H1 (cell line): ENCODE measurements around the gene FBXO39. TPM values are rescaled to one million over a fixed set of nuclear protein-coding genes. Genes with fewer than 3 reads are reported as not detected.

Experiments used
- ATF2 ChIP-seq: IDR thresholded peaks from 2 replicates; pipeline ENCODE4 v1.6.1; 2012; ENCODE audit warnings: low read length, inconsistent platforms
- BCL11A ChIP-seq, 2 experiments: IDR thresholded peaks; one replicate each; pipeline ENCODE4 v1.6.1; 2011; ENCODE audit warnings: low read depth in 2 of 2, low read length in 2 of 2, mild to moderate bottlenecking in 2 of 2
- CHD1 ChIP-seq: IDR thresholded peaks from 2 replicates; pipeline ENCODE4 v1.6.1; 2012; ENCODE audit warnings: low read depth, low read length, improper control_type of control experiment
- HDAC6 ChIP-seq: IDR thresholded peaks from one replicate; pipeline ENCODE4 v1.7.1; 2012; ENCODE audit warnings: low read depth, mild to moderate bottlenecking, inconsistent platforms, low read length, moderate library complexity
- KDM5A ChIP-seq: fragments of 200-600 bp; IDR thresholded peaks from 2 replicates; pipeline ENCODE4 v1.7.1; 2012; ENCODE audit warnings: mild to moderate bottlenecking, low read length, inconsistent platforms, mixed read lengths
- RAD21 ChIP-seq, 2 experiments: IDR thresholded peaks in 1 of 2; conservative IDR thresholded peaks in 1 of 2; 2 replicates each; pipeline ENCODE4 v1.6.1; 2011; ENCODE audit warnings: low read depth in 2 of 2, low read length in 2 of 2, improper control_type of control experiment in 1 of 2, inconsistent platforms in 1 of 2, mild to moderate bottlenecking in 1 of 2, moderate library complexity in 1 of 2
- RFX5 ChIP-seq: IDR thresholded peaks from 2 replicates; pipeline ENCODE4 v1.6.1; 2011; ENCODE audit warnings: low read depth, low read length, improper control_type of control experiment, borderline replicate concordance
- polyA plus RNA-seq, 7 experiments: library from polyadenylated mRNA; depleted of rRNA in 3 of 7; stranded (reverse) in 5 of 7; unstranded in 2 of 7; fragments of >200 nt in 5 of 7; fragments of 200-250 nt in 2 of 7; gene quantifications; 1 replicate in 5 of 7; 2 replicates in 1 of 7; 4 replicates in 1 of 7; pipeline versions ENCODE4 v1.2.1 to v1.2.3, GENCODE V29; 2011 to 2013; ENCODE audit warnings: missing spikeins in 2 of 7, mixed read lengths in 2 of 7
- small RNA-seq: library from polyadenylated mRNA; stranded (forward); fragments of <200 nt; extraction: miRNeasy Mini kit (QIAGEN cat#:217004); gene quantifications from one replicate; pipeline ENCODE3, GENCODE V24; 2013; ENCODE audit not compliant: insufficient read depth
- total RNA-seq: library from RNA; stranded (reverse); fragmentation: NEBNext Ultra II Directional; extraction: Animal tissue kit (Norgen Biotek cat#: 25700); gene quantifications from 2 replicates; pipeline ENCODE4 v1.2.1, GENCODE V29; 2021

FBXO39 gene
- total and polyA plus RNA-seq, 2 of the 8 experiments (the other 6 are each of a cell fraction or from before 2014, with no cell fraction given), result 0.12 to 0.22 TPM

DNA sequence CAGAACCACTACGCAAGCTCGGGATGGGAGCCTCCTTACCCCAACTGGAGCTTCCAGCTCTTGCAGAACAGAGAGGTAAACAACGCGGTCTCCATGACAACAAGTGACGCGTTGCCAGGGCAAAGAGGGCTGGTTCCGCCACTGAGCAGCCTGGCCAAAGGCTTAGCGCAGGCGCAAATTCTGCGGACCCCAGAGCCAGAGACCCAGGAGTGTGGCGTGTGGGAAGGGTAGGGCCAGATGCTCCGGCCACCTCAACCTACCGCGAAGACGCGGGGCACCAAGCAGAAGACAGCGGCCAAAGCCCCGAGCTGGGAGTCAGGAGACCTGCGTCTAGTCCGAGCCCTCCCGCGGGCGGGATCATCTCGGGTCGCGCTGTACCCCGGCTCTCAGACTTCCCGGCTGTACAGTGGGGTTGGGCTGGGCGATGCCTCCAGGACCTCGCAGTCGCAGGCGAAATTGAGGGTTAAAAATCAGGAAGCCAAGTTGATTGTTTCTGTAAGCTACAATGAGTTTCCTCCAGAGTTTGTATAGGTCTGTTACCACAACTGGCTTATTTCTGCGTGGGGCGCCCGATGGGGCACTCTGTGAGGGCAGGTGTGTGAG, 55.7 kb downstream of the FBXO39 start, which contains the start of gene TEKT1 (continued):
- no peak for TF ChIP-seq ATF2
- TF ChIP-seq RFX5, result peak; percentile 94
- TF ChIP-seq HDAC6, result no peak
- no peak for TF ChIP-seq KDM5A
- TF ChIP-seq CHD1, result no peak
- no peak for TF ChIP-seq BCL11A (IDR thresholded peaks at IDR 0.05; ENCODE audit: low read depth in 2 of 2, low read length in 2 of 2)
- no peak for TF ChIP-seq RAD21 (IDR thresholded peaks at IDR 0.05 in 1 of 2, conservative IDR thresholded peaks at IDR 0.05 in 1 of 2; ENCODE audit: low read depth in 2 of 2, low read length in 2 of 2)
- TF ChIP-seq, all 59 proteins: peak for 6

Small RNA genes within 50 kb of the gene (small RNA-seq; reads per million reads assigned to genes)
- not detected for gene AC004706.2

Other genes with a start within 250 kb of the FBXO39 start
- gene PITPNM3, start 219.7 kb upstream of the FBXO39 start, total RNA-seq, result 1.7 and 2.1 TPM in 2 replicates
- gene PITPNM3, start 219.7 kb upstream of the FBXO39 start, polyA plus RNA-seq (2011; rRNA removed), result 3.1 and 4.8 TPM in 2 replicates
- gene KIAA0753, start 135.5 kb upstream of the FBXO39 start, total RNA-seq, result 27.1 and 29.2 TPM in 2 replicates
- 4.2 and 5.0 TPM in 2 replicates for gene KIAA0753, start 135.5 kb upstream of the FBXO39 start, polyA plus RNA-seq (2011; rRNA removed)
- gene TXNDC17, start 135.2 kb upstream of the FBXO39 start, total RNA-seq, result 182 and 192 TPM in 2 replicates
- gene TXNDC17, start 135.2 kb upstream of the FBXO39 start, polyA plus RNA-seq (2011; rRNA removed), result 410 TPM in 2 replicates
- gene MED31, start 124.6 kb upstream of the FBXO39 start, total RNA-seq, result 11.0 and 12.3 TPM in 2 replicates
- gene MED31, start 124.6 kb upstream of the FBXO39 start, polyA plus RNA-seq (2011; rRNA removed), result 2.4 and 4.6 TPM in 2 replicates
- gene C17orf100, start 124.5 kb upstream of the FBXO39 start, total RNA-seq, result 1.6 and 2.8 TPM in 2 replicates
- gene C17orf100, start 124.5 kb upstream of the FBXO39 start, polyA plus RNA-seq (2011; rRNA removed), result 2.1 and 2.6 TPM in 2 replicates
- 1.8 and 2.6 TPM in 2 replicates for gene SLC13A5, start 62.8 kb upstream of the FBXO39 start, total RNA-seq
- gene SLC13A5, start 62.8 kb upstream of the FBXO39 start, polyA plus RNA-seq (2011; rRNA removed), result 2.1 and 3.5 TPM in 2 replicates
- gene XAF1, start 20.2 kb upstream of the FBXO39 start, total RNA-seq, result not detected in 2 replicates
- gene XAF1, start 20.2 kb upstream of the FBXO39 start, polyA plus RNA-seq (2011; rRNA removed), result not detected in 2 replicates
- not detected in 2 replicates for gene TEKT1, start 55.5 kb downstream of the FBXO39 start, total RNA-seq
- gene TEKT1, start 55.5 kb downstream of the FBXO39 start, polyA plus RNA-seq (2011; rRNA removed), result not detected in 2 replicates
- 1.4 and 2.0 TPM in 2 replicates for gene ALOX12, start 219.8 kb downstream of the FBXO39 start, total RNA-seq
- 1.3 and 1.4 TPM in 2 replicates for gene ALOX12, start 219.8 kb downstream of the FBXO39 start, polyA plus RNA-seq (2011; rRNA removed)
- gene RNASEK, start 236.4 kb downstream of the FBXO39 start, total RNA-seq, result 149 and 159 TPM in 2 replicates
- gene RNASEK, start 236.4 kb downstream of the FBXO39 start, polyA plus RNA-seq (2011; rRNA removed), result 133 and 147 TPM in 2 replicates
- 7.4 and 8.7 TPM in 2 replicates for gene BCL6B, start 246.8 kb downstream of the FBXO39 start, total RNA-seq
- 6.6 and 7.0 TPM in 2 replicates for gene BCL6B, start 246.8 kb downstream of the FBXO39 start, polyA plus RNA-seq (2011; rRNA removed)